H1 (cell line): ENCODE measurements around the gene ALK. TPM values are rescaled to one million over a fixed set of nuclear protein-coding genes. Genes with fewer than 3 reads are reported as not detected.

Experiments used
- CTCF ChIA-PET: fragments of 300-600 bp; sonication (Branson Sonifier 250); formaldehyde crosslinking; loops from one replicate; lab custom pipeline; 2021; ENCODE audit not compliant: partially characterized antibody; lab: Charles Lee
- POLR2A ChIA-PET: fragments of 300-600 bp; sonication (Branson Sonifier 250); formaldehyde crosslinking; loops from one replicate; lab custom pipeline; 2021; ENCODE audit warnings: inconsistent platforms; ENCODE audit not compliant: partially characterized antibody; lab: Charles Lee
- DNase-seq, 2 experiments: peaks; one replicate each; pipeline versions ENCODE4 v3.0.0 to v3.0.0-alpha.2; 2010 to 2022; ENCODE audit warnings: low spot score in 2 of 2, low read depth in 1 of 2, mixed read lengths in 1 of 2
- FAIRE-seq: peaks from 2 replicates; lab custom pipeline; 2011; peaks lifted over from hg19 to GRCh38; lab: Jason Lieb, UNC
- H2AFZ ChIP-seq: 2 replicates; pipeline ENCODE4 v1.8.1; 2012; ENCODE audit warnings: low read length, inconsistent platforms
- H2AK5ac ChIP-seq: 2 replicates; pipeline ENCODE4 v1.6.1; 2013; ENCODE audit warnings: low read depth, low read length
- H2BK120ac ChIP-seq: replicated peaks from 2 replicates; pipeline ENCODE3; 2013; ENCODE audit warnings: low read depth, low read length, inconsistent platforms
- H2BK12ac ChIP-seq: 2 replicates; pipeline ENCODE4 v1.6.1; 2013; ENCODE audit warnings: low read depth, low read length
- H2BK15ac ChIP-seq: 2 replicates; pipeline ENCODE4 v1.6.1; 2013; ENCODE audit warnings: low read length
- H2BK20ac ChIP-seq: 2 replicates; pipeline ENCODE4 v1.6.1; 2013; ENCODE audit warnings: low read length
- H2BK5ac ChIP-seq: 2 replicates; pipeline ENCODE4 v1.6.1; 2013; ENCODE audit warnings: low read depth, low read length
- H3K14ac ChIP-seq: 2 replicates; pipeline ENCODE4 v1.6.1; 2013; ENCODE audit warnings: inconsistent platforms; ENCODE audit not compliant: insufficient read length
- H3K18ac ChIP-seq: 2 replicates; pipeline ENCODE4 v1.6.1; 2013; ENCODE audit warnings: low read length; ENCODE audit errors: extremely low read depth
- H3K23ac ChIP-seq: 2 replicates; pipeline ENCODE4 v1.6.1; 2013; ENCODE audit warnings: inconsistent platforms; ENCODE audit not compliant: insufficient read length
- H3K23me2 ChIP-seq: 2 replicates; pipeline ENCODE4 v1.6.1; 2013; ENCODE audit warnings: low read depth, low read length
- H3K27ac ChIP-seq: 2 replicates; pipeline ENCODE4 v1.6.1; 2011; ENCODE audit warnings: low read depth, low read length, inconsistent platforms
- H3K27me3 ChIP-seq, 4 experiments: replicated peaks in 1 of 4; 1 replicate in 1 of 4; 2 replicates in 3 of 4; pipeline versions ENCODE4 v1.6.1 to v1.8.1; 2011 to 2013; ENCODE audit warnings: low read length in 3 of 4, mild to moderate bottlenecking in 3 of 4, inconsistent platforms in 2 of 4, mixed read lengths in 2 of 4, moderate library complexity in 1 of 4; ENCODE audit not compliant: control insufficient read depth in 3 of 4, insufficient read depth in 3 of 4; ENCODE audit errors: extremely low read depth in 1 of 4
- H3K36me3 ChIP-seq, 4 experiments: 2 replicates each; pipeline versions ENCODE4 v1.6.1 to v1.8.1; 2011 to 2013; ENCODE audit warnings: mild to moderate bottlenecking in 4 of 4, low read length in 3 of 4, moderate library complexity in 2 of 4, control low read depth in 1 of 4, inconsistent platforms in 1 of 4; ENCODE audit not compliant: insufficient read depth in 4 of 4, control insufficient read depth in 2 of 4
- H3K4ac ChIP-seq: replicated peaks from 2 replicates; pipeline ENCODE3; 2013; ENCODE audit warnings: low read length, low read depth, mixed read lengths, inconsistent platforms; ENCODE audit not compliant: insufficient read length
- H3K4me1 ChIP-seq, 4 experiments: replicated peaks in 1 of 4; 1 replicate in 1 of 4; 2 replicates in 3 of 4; pipeline versions ENCODE4 v1.6.1 to v1.8.1; 2011 to 2013; ENCODE audit warnings: low read length in 3 of 4, inconsistent platforms in 2 of 4, mixed read lengths in 1 of 4; ENCODE audit not compliant: insufficient read depth in 4 of 4, control insufficient read depth in 3 of 4
- H3K4me2 ChIP-seq, 2 experiments: 2 replicates each; pipeline versions ENCODE4 v1.6.1 to v1.8.1; 2011 to 2013; ENCODE audit warnings: low read depth in 2 of 2, low read length in 2 of 2, control low read depth in 1 of 2, inconsistent platforms in 1 of 2, mild to moderate bottlenecking in 1 of 2; ENCODE audit not compliant: insufficient read depth in 1 of 2
- H3K4me3 ChIP-seq, 4 experiments: fragments of 200-600, 300-600 bp in 1 of 4; sonication (generic), shearing (Covaris generic), sonication (Bioruptor Twin) in 1 of 4; 2 replicates each; pipeline versions ENCODE4 v1.5.1 to v1.8.1; 2011 to 2016; ENCODE audit warnings: low read length in 4 of 4, low read depth in 3 of 4, control low read depth in 2 of 4, inconsistent platforms in 2 of 4, mild to moderate bottlenecking in 2 of 4, mixed read lengths in 1 of 4, moderate library complexity in 1 of 4; ENCODE audit not compliant: insufficient read depth in 2 of 4; ENCODE audit errors: extremely low read depth in 1 of 4
- H3K56ac ChIP-seq: replicated peaks from 2 replicates; pipeline ENCODE3; 2013; ENCODE audit warnings: low read depth, mild to moderate bottlenecking, mixed read lengths, low read length, inconsistent platforms; ENCODE audit not compliant: insufficient read length
- H3K79me1 ChIP-seq: 2 replicates; pipeline ENCODE4 v1.6.1; 2013; ENCODE audit warnings: low read depth, low read length, control low read depth
- H3K79me2 ChIP-seq, 2 experiments: 2 replicates each; pipeline versions ENCODE4 v1.6.1 to v1.8.1; 2012 to 2013; ENCODE audit warnings: low read length in 2 of 2, mild to moderate bottlenecking in 2 of 2, inconsistent platforms in 1 of 2; ENCODE audit not compliant: insufficient read depth in 2 of 2, control insufficient read depth in 1 of 2
- H3K9ac ChIP-seq, 4 experiments: replicated peaks in 1 of 4; 1 replicate in 1 of 4; 2 replicates in 3 of 4; pipeline versions ENCODE4 v1.6.1 to v1.8.1; 2011 to 2013; ENCODE audit warnings: low read depth in 3 of 4, low read length in 3 of 4, control low read depth in 2 of 4, mild to moderate bottlenecking in 2 of 4, moderate library complexity in 2 of 4, inconsistent platforms in 1 of 4; ENCODE audit errors: extremely low read depth in 1 of 4
- H3K9me3 ChIP-seq, 2 experiments: 2 replicates each; pipeline versions ENCODE4 v1.6.1 to v1.8.1; 2012 to 2013; ENCODE audit warnings: mild to moderate bottlenecking in 2 of 2, moderate library complexity in 2 of 2, control low read depth in 1 of 2, inconsistent platforms in 1 of 2, low read depth in 1 of 2, low read length in 1 of 2, mixed read lengths in 1 of 2; ENCODE audit not compliant: insufficient read depth in 2 of 2
- H4K20me1 ChIP-seq, 2 experiments: replicated peaks in 1 of 2; 2 replicates each; pipeline versions ENCODE3 to v1.8.1; 2011 to 2013; ENCODE audit warnings: inconsistent platforms in 2 of 2, low read length in 2 of 2, mild to moderate bottlenecking in 1 of 2; ENCODE audit not compliant: insufficient read depth in 2 of 2, control insufficient read depth in 1 of 2
- H4K5ac ChIP-seq: 2 replicates; pipeline ENCODE4 v1.6.1; 2013; ENCODE audit warnings: low read length, low read depth, mixed read lengths, inconsistent platforms; ENCODE audit not compliant: insufficient read length
- H4K8ac ChIP-seq: 2 replicates; pipeline ENCODE4 v1.8.0; 2013; ENCODE audit warnings: mild to moderate bottlenecking, moderate library complexity, low read length, inconsistent platforms; ENCODE audit not compliant: insufficient read depth; ENCODE audit errors: extremely low read depth
- H4K91ac ChIP-seq: replicated peaks from 2 replicates; pipeline ENCODE3; 2013; ENCODE audit warnings: low read length, mixed read lengths, inconsistent platforms; ENCODE audit not compliant: insufficient read length
- BCL11A ChIP-seq, 2 experiments: IDR thresholded peaks; one replicate each; pipeline ENCODE4 v1.6.1; 2011; ENCODE audit warnings: low read depth in 2 of 2, low read length in 2 of 2, mild to moderate bottlenecking in 2 of 2
- BRCA1 ChIP-seq: IDR thresholded peaks from 2 replicates; pipeline ENCODE4 v1.6.1; 2012; ENCODE audit warnings: low read depth, low read length, improper control_type of control experiment
- CREB1 ChIP-seq: IDR thresholded peaks from 2 replicates; pipeline ENCODE4 v1.6.1; 2012; ENCODE audit warnings: inconsistent platforms
- GTF2F1 ChIP-seq: IDR thresholded peaks from 2 replicates; pipeline ENCODE4 v1.6.1; 2012; ENCODE audit warnings: low read depth, low read length, improper control_type of control experiment, borderline replicate concordance
- HDAC6 ChIP-seq: IDR thresholded peaks from one replicate; pipeline ENCODE4 v1.7.1; 2012; ENCODE audit warnings: low read depth, mild to moderate bottlenecking, inconsistent platforms, low read length, moderate library complexity
- JUN ChIP-seq: IDR thresholded peaks from 2 replicates; pipeline ENCODE4 v1.6.1; 2011; ENCODE audit warnings: low read depth, mild to moderate bottlenecking, improper control_type of control experiment, low read length
- MAFK ChIP-seq: IDR thresholded peaks from 2 replicates; pipeline ENCODE4 v1.6.1; 2012; ENCODE audit warnings: low read depth, mild to moderate bottlenecking, improper control_type of control experiment, low read length
- NRF1 ChIP-seq: IDR thresholded peaks from 2 replicates; pipeline ENCODE4 v1.6.1; 2011; ENCODE audit warnings: mild to moderate bottlenecking, low read depth, low read length, improper control_type of control experiment
- POU5F1 ChIP-seq: IDR thresholded peaks from 2 replicates; pipeline ENCODE4 v1.6.1; 2011; ENCODE audit warnings: low read depth, mild to moderate bottlenecking, low read length, moderate library complexity
- SAP30 ChIP-seq: fragments of 300-600 bp; sonication (generic); IDR thresholded peaks from 2 replicates; pipeline ENCODE4 v1.7.1; 2012; ENCODE audit warnings: low read length, moderate library complexity, mild to moderate bottlenecking, inconsistent platforms; ENCODE audit not compliant: insufficient read depth, insufficient replicate concordance
- SIX5 ChIP-seq: IDR thresholded peaks from 2 replicates; pipeline ENCODE4 v1.6.1; 2011; ENCODE audit warnings: mild to moderate bottlenecking, low read depth, low read length
- SP4 ChIP-seq: IDR thresholded peaks from 2 replicates; pipeline ENCODE4 v1.6.1; 2012; ENCODE audit warnings: low read length, inconsistent platforms
- WGBS, 2 experiments: shearing (Covaris generic) in 1 of 2; methylation state at CpG; one replicate each; pipeline versions ENCODE4 v1.1.6 to v1.1.7; 2013 to 2015; ENCODE audit warnings: low lambda C conversion rate in 2 of 2, mixed read lengths in 2 of 2, inconsistent platforms in 1 of 2, low coverage in 1 of 2, missing lambda C conversion rate in 1 of 2; ENCODE audit not compliant: insufficient replicate concordance in 2 of 2, insufficient coverage in 1 of 2, insufficient read length in 1 of 2; ENCODE audit errors: extremely low coverage in 1 of 2, missing lambda C conversion rate in 1 of 2; 5-methylcytosine and 5-hydroxymethylcytosine counted together
- polyA plus RNA-seq, 7 experiments: library from polyadenylated mRNA; depleted of rRNA in 3 of 7; stranded (reverse) in 5 of 7; unstranded in 2 of 7; fragments of >200 nt in 5 of 7; fragments of 200-250 nt in 2 of 7; gene quantifications; 1 replicate in 5 of 7; 2 replicates in 1 of 7; 4 replicates in 1 of 7; pipeline versions ENCODE4 v1.2.1 to v1.2.3, GENCODE V29; 2011 to 2013; ENCODE audit warnings: missing spikeins in 2 of 7, mixed read lengths in 2 of 7
- total RNA-seq: library from RNA; stranded (reverse); fragmentation: NEBNext Ultra II Directional; extraction: Animal tissue kit (Norgen Biotek cat#: 25700); gene quantifications from 2 replicates; pipeline ENCODE4 v1.2.1, GENCODE V29; 2021
- TF ChIP-seq, protein P1 (sequence below): IDR thresholded peaks from 2 replicates; pipeline ENCODE4 v1.6.1; 2011; ENCODE audit warnings: low read depth, mild to moderate bottlenecking, low read length; ENCODE audit not compliant: insufficient read depth
- TF ChIP-seq, protein P2 (sequence below): IDR thresholded peaks from 2 replicates; pipeline ENCODE4 v1.6.1; 2012; ENCODE audit warnings: inconsistent platforms

Gene ALK
- total and polyA plus RNA-seq, 2 of the 8 experiments (the other 6 are each of a cell fraction or from before 2014, with no cell fraction given): 0.02 to 0.09 TPM

DNA sequence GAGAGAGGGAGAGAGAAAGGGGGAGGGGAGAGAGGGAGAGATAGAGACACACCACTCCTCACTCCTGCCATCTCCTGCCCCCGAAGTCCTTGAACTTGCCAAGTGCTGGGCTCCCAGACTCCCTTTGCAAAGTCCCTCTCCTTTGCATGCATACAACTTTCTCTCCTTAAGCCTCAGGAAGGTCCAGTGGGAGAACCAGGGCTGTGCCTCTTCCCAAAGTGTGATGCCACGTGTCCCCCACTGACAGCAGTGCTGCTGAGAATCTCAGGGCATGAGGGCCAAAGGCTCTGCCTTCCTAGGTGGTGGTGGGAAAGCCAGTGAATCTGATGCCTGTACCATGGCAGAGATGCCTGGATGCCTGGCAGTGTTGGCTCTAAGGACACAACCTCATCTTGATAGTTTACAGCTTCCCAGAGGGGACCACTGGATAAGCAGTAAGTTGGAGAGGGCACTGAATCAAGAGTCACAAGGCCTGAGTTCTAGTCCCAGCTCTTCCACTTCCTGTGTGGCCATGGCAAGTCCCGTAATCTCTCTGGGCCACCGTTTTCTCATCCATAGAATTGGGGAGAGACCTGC is 702.7 kb downstream of the ALK start:
- Histone ChIP-seq H2BK5ac (no peak overlapping the region), H3K36me3 (no peaks in the 10 kb centered on the region), H3K4ac (no peak overlapping the region), H2AFZ (no peak overlapping the region), H2AK5ac (no peak overlapping the region), H3K23me2 (peaks cover 8% of the 10 kb centered on the region), H4K20me1 (peaks cover 0 to 8% of the 10 kb centered on the region in 2 experiments), H3K18ac (no peak overlapping the region), H2BK12ac (no peak overlapping the region), H2BK20ac (no peak overlapping the region), H4K91ac (no peak overlapping the region), H3K4me3 (no peak overlapping the region), H3K79me2 (no peaks in the 10 kb centered on the region), H3K4me1 (peaks cover 0 to 4% (median 0%) of the 10 kb centered on the region in 4 experiments; a peak in 2 of 7 replicates), H2BK15ac (no peak overlapping the region), H3K79me1 (no peaks in the 10 kb centered on the region), H3K9me3 (no peaks in the 10 kb centered on the region), H3K27ac (no peak overlapping the region), H4K8ac (no peak overlapping the region), H3K27me3 (no peaks in the 10 kb centered on the region), H3K23ac (no peak overlapping the region), H3K4me2 (no peak overlapping the region), H3K14ac (no peak overlapping the region), H4K5ac (no peak overlapping the region), H3K9ac (no peak overlapping the region), H3K56ac (no peak overlapping the region), H2BK120ac (no peak overlapping the region)
- 91% methylated on average over 4 of the region's 4 CpGs; no CpG with 5 or more reads in 1 of the 2 experiments for WGBS, 2 experiments
- FAIRE-seq (no peak), DNase-seq (no peak)
- ChIA-PET CTCF (no interaction called here), POLR2A (no interaction called here)
- TF ChIP-seq CREB1: no peak
- no peak for TF ChIP-seq BCL11A (IDR thresholded peaks at IDR 0.05; ENCODE audit: low read depth in 2 of 2, low read length in 2 of 2)
- TF ChIP-seq POU5F1: no peak
- TF ChIP-seq MAFK: no peak
- TF ChIP-seq SP4: no peak
- TF ChIP-seq, protein P1, sequence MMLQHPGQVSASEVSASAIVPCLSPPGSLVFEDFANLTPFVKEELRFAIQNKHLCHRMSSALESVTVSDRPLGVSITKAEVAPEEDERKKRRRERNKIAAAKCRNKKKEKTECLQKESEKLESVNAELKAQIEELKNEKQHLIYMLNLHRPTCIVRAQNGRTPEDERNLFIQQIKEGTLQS: no peak
- TF ChIP-seq, protein P2, sequence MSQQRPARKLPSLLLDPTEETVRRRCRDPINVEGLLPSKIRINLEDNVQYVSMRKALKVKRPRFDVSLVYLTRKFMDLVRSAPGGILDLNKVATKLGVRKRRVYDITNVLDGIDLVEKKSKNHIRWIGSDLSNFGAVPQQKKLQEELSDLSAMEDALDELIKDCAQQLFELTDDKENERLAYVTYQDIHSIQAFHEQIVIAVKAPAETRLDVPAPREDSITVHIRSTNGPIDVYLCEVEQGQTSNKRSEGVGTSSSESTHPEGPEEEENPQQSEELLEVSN: no peak
- TF ChIP-seq HDAC6: no peak
- TF ChIP-seq GTF2F1: no peak
- no peak for TF ChIP-seq SAP30
- no peak for TF ChIP-seq JUN
- TF ChIP-seq BRCA1: no peak
- no peak for TF ChIP-seq NRF1
- no peak for TF ChIP-seq SIX5
